Dermis blood vessel endothelial cell (primary cell): Measurements from ENCODE around the gene WAC. TPM values are rescaled to one million over a fixed set of nuclear protein-coding genes. Genes with fewer than 3 reads are reported as not detected.

ENCODE experiments used
- DNase-seq: peaks from one replicate; pipeline ENCODE4 v3.0.0; 2010
- total RNA-seq: library from RNA; depleted of rRNA; stranded (reverse); fragments of >200 nt; gene quantifications from 2 replicates; pipeline ENCODE4 v1.2.3, GENCODE V29; 2014

Gene WAC
- total RNA-seq, 1 donor from 2014 or later, result 51.6 TPM

GRCh38 chr10:28533186-28533564, 257 bp downstream of the WAC start:
- no peak for DNase-seq

- peak; percentile 59 for DNase-seq
These were observed 820 bp downstream of the WAC start for GRCh38 chr10:28533571-28534304.

GRCh38 chr10:28535846-28536245, 2.9 kb downstream of the WAC start:
- no peak for DNase-seq

- DNase-seq, result no peak
These were observed 5.7 kb downstream of the WAC start for GRCh38 chr10:28538595-28538994.

GRCh38 chr10:28540145-28540544, 7.2 kb downstream of the WAC start:
- no peak for DNase-seq

GRCh38 chr10:28541717-28542365, 8.9 kb downstream of the WAC start:
- no peak for DNase-seq

GRCh38 chr10:28542728-28543127, 9.8 kb downstream of the WAC start:
- no peak for DNase-seq

GRCh38 chr10:28544058-28544457, 11.1 kb downstream of the WAC start:
- DNase-seq, result no peak

GRCh38 chr10:28545967-28546644, 13.2 kb downstream of the WAC start:
- no peak for DNase-seq

GRCh38 chr10:28548781-28549498, 16.0 kb downstream of the WAC start:
- DNase-seq, result no peak

- DNase-seq, result peak; percentile 58
These were observed 18.2 kb downstream of the WAC start for GRCh38 chr10:28551086-28551485.

- DNase-seq, result no peak
These were observed 19.9 kb downstream of the WAC start for GRCh38 chr10:28552775-28553174.

GRCh38 chr10:28554009-28554408, 21.1 kb downstream of the WAC start:
- DNase-seq, result no peak

GRCh38 chr10:28554952-28555351, 22.0 kb downstream of the WAC start:
- DNase-seq, result no peak

GRCh38 chr10:28555358-28555757, 22.4 kb downstream of the WAC start:
- no peak for DNase-seq

GRCh38 chr10:28556142-28556541, 23.2 kb downstream of the WAC start:
- DNase-seq, result no peak

GRCh38 chr10:28558186-28558585, 25.3 kb downstream of the WAC start:
- no peak for DNase-seq

GRCh38 chr10:28558923-28559508, 26.1 kb downstream of the WAC start:
- no peak for DNase-seq

- DNase-seq, result no peak
These were observed 26.7 kb downstream of the WAC start for GRCh38 chr10:28559618-28560017.

- DNase-seq, result no peak
These were observed 27.7 kb downstream of the WAC start for GRCh38 chr10:28560617-28561016.

GRCh38 chr10:28561531-28561930, 28.6 kb downstream of the WAC start:
- DNase-seq, result no peak

GRCh38 chr10:28564905-28565304, 32.0 kb downstream of the WAC start:
- DNase-seq, result no peak
